ENCODE measurements around the gene PRPF4. TPM values are rescaled to one million over a fixed set of nuclear protein-coding genes. Genes with fewer than 3 reads are reported as not detected.
A peak's percentile ranks its signal among the peaks of the same experiment; 100 is the strongest.

The PRPF4 gene
- total RNA-seq, 6 experiments from 2014 or later: 6.9 to 13.0 (median 10.1) TPM

- TF ChIP-seq POLR2A (IDR thresholded peaks at IDR 0.05) (no peak), CTCF (IDR thresholded peaks at IDR 0.05) (no peak)
- no peaks in the 10 kb centered on the region for H3K4me1 ChIP-seq
- 76% methylated on average over 3 of the region's 3 CpGs for WGBS (ENCODE audit: insufficient coverage, low coverage, low lambda C conversion rate, missing lambda C conversion rate)
- H3K36me3 ChIP-seq: no peaks in the 10 kb centered on the region
- no peak overlapping the region for H3K27ac ChIP-seq
- ATAC-seq (no peak), DNase-seq (no peak)
- H3K27me3 ChIP-seq: no peaks in the 10 kb centered on the region
- H3K4me3 ChIP-seq: no peak overlapping the region
- H3K9me3 ChIP-seq: no peaks in the 10 kb centered on the region
- intact Hi-C loops (cut with DNase I): loop anchor here in 1 of 2 donors (5.0 kb wide), 1 partner anchor 95 kb away; no protein-coding TSS in a partner anchor
Measured at GRCh38 chr9:113311961-113312360, 36.5 kb downstream of the PRPF4 start.

- no peak for ATAC-seq
- WGBS (ENCODE audit: insufficient coverage, low coverage, low lambda C conversion rate, missing lambda C conversion rate): 72% methylated on average over 5 of the region's 5 CpGs
Measured at GRCh38 chr9:113313261-113313660, 37.8 kb downstream of the PRPF4 start.

GRCh38 chr9:113315231-113315630 is 39.8 kb downstream of the PRPF4 start:
- H3K4me1 ChIP-seq: no peaks in the 10 kb centered on the region
- no peak for DNase-seq
- no peaks in the 10 kb centered on the region for H3K36me3 ChIP-seq
- ATAC-seq: no peak
- no peaks in the 10 kb centered on the region for H3K9me3 ChIP-seq
- no peaks in the 10 kb centered on the region for H3K27me3 ChIP-seq
- no peak overlapping the region for H3K27ac ChIP-seq
- TF ChIP-seq POLR2A (IDR thresholded peaks at IDR 0.05) (no peak), CTCF (IDR thresholded peaks at IDR 0.05) (no peak)
- no peak overlapping the region for H3K4me3 ChIP-seq
- intact Hi-C loops (cut with DNase I): no loop called here

More at GRCh38 chr9:113313261-113313660, 37.8 kb downstream of the PRPF4 start:
- TF ChIP-seq CTCF (IDR thresholded peaks at IDR 0.05) (no peak), POLR2A (IDR thresholded peaks at IDR 0.05) (no peak)
- Histone ChIP-seq H3K27ac (no peak overlapping the region), H3K9me3 (no peaks in the 10 kb centered on the region), H3K4me3 (no peak overlapping the region), H3K27me3 (no peaks in the 10 kb centered on the region), H3K36me3 (no peaks in the 10 kb centered on the region), H3K4me1 (no peaks in the 10 kb centered on the region)
- no peak for DNase-seq
- intact Hi-C loops (cut with DNase I): loop anchor here in 1 of 2 donors (5.0 kb wide), 1 partner anchor 94 kb away; no protein-coding TSS in a partner anchor

- no peak for DNase-seq
- H3K27ac ChIP-seq: no peak overlapping the region
- TF ChIP-seq POLR2A (IDR thresholded peaks at IDR 0.05): no peak
- no peak for TF ChIP-seq CTCF (IDR thresholded peaks at IDR 0.05)
- no peak overlapping the region for H3K4me3 ChIP-seq
- intact Hi-C loops (cut with DNase I): no loop called here
- no peaks in the 10 kb centered on the region for H3K36me3 ChIP-seq
- no peaks in the 10 kb centered on the region for H3K4me1 ChIP-seq
- 81% methylated on average over 4 of the region's 4 CpGs for WGBS (ENCODE audit: insufficient coverage, low coverage, low lambda C conversion rate, missing lambda C conversion rate)
- no peak for ATAC-seq
- H3K9me3 ChIP-seq: no peaks in the 10 kb centered on the region
- no peaks in the 10 kb centered on the region for H3K27me3 ChIP-seq
Measured at GRCh38 chr9:113316030-113316429, 40.6 kb downstream of the PRPF4 start.

GRCh38 chr9:113317777-113318176 is 42.3 kb downstream of the PRPF4 start:
- ATAC-seq (no peak), DNase-seq (no peak)
- intact Hi-C loops (cut with DNase I): no loop called here
- Histone ChIP-seq H3K36me3 (no peaks in the 10 kb centered on the region), H3K4me1 (no peaks in the 10 kb centered on the region), H3K27me3 (no peaks in the 10 kb centered on the region), H3K4me3 (no peak overlapping the region), H3K27ac (no peak overlapping the region), H3K9me3 (no peaks in the 10 kb centered on the region)
- TF ChIP-seq POLR2A (IDR thresholded peaks at IDR 0.05): no peak
- TF ChIP-seq CTCF (IDR thresholded peaks at IDR 0.05): peak in 2 of 4 donors; percentile 19 to 21
- WGBS (ENCODE audit: insufficient coverage, low coverage, low lambda C conversion rate, missing lambda C conversion rate): 27% methylated on average over 2 of the region's 2 CpGs
